Vagina (tissue), 2 donors: ENCODE measurements around the gene QSER1. TPM values are rescaled to one million over a fixed set of nuclear protein-coding genes. Genes with fewer than 3 reads are reported as not detected.

Source experiments
- DNase-seq, 2 donors: peaks; one replicate each; pipeline ENCODE4 v3.0.0-alpha.2; 2017; ENCODE audit errors: extremely low spot score in 2 of 2
- H3K27ac ChIP-seq: fragments of 200-600 bp; sonication (generic); one replicate; pipeline ENCODE4 v1.5.1; 2019
- H3K27me3 ChIP-seq: fragments of 200-600 bp; sonication (generic); one replicate; pipeline ENCODE4 v1.5.1; 2019
- H3K36me3 ChIP-seq, 2 donors: fragments of 200-600 bp; sonication (generic); one replicate each; pipeline ENCODE4 v1.5.1; 2017 to 2019
- H3K4me1 ChIP-seq: fragments of 200-600 bp; sonication (generic); one replicate; pipeline ENCODE4 v1.5.1; 2019
- H3K4me3 ChIP-seq, 2 donors: fragments of 200-600 bp; sonication (generic); 1 replicate in 1 of 2; 2 replicates in 1 of 2; pipeline ENCODE4 v1.5.1; 2016 to 2019
- H3K9me3 ChIP-seq: fragments of 200-600 bp; sonication (generic); one replicate; pipeline ENCODE4 v1.5.1; 2019
- CTCF ChIP-seq, 3 experiments: fragments of 450-650 bp in 2 of 3; fragments of 200-600 bp in 1 of 3; sonication (generic) in 1 of 3; IDR thresholded peaks; one replicate each; pipeline ENCODE4 v1.5.1; 2017 to 2019; ENCODE audit warnings: antibody characterized with exemption in 3 of 3, mild to moderate bottlenecking in 2 of 3, moderate library complexity in 2 of 3
- POLR2A ChIP-seq, 2 donors: fragments of 450-650 bp; IDR thresholded peaks; one replicate each; pipeline ENCODE4 v1.6.1; 2017; ENCODE audit warnings: antibody characterized with exemption in 2 of 2, mild to moderate bottlenecking in 2 of 2, moderate library complexity in 2 of 2
- POLR2AphosphoS5 ChIP-seq, 2 donors: sonication (generic); formaldehyde crosslinking; IDR thresholded peaks; one replicate each; pipeline ENCODE4 v1.9.0; 2017; ENCODE audit warnings: antibody characterized with exemption in 2 of 2, mild to moderate bottlenecking in 2 of 2, low read depth in 1 of 2; ENCODE audit not compliant: insufficient read depth in 1 of 2
- intact Hi-C: fragments of 100-400 bp; cut with DNase I; formaldehyde crosslinking; loops from one replicate; pipeline ENCODE4 v1.15.1; 2023
- total RNA-seq: library from RNA; depleted of rRNA; stranded (reverse); fragments of >200 nt; gene quantifications from one replicate; pipeline ENCODE4 v1.2.3, GENCODE V29; 2016

The QSER1 gene
- total RNA-seq, 1 donor from 2014 or later = 39.0 TPM

- no peak for TF ChIP-seq POLR2AphosphoS5 (IDR thresholded peaks at IDR 0.05; ENCODE audit: insufficient read depth in 1 of 2, low read depth in 1 of 2)
- no peak for TF ChIP-seq CTCF (IDR thresholded peaks at IDR 0.05)
- TF ChIP-seq POLR2A (IDR thresholded peaks at IDR 0.05) = no peak
- peaks cover 0 to 10% of the 10 kb centered on the region in 2 donors for H3K36me3 ChIP-seq
- H3K9me3 ChIP-seq = no peaks in the 10 kb centered on the region
- H3K27ac ChIP-seq = no peak overlapping the region
- no peak for DNase-seq
- no peaks in the 10 kb centered on the region for H3K27me3 ChIP-seq
- no peak overlapping the region for H3K4me3 ChIP-seq
- no peaks in the 10 kb centered on the region for H3K4me1 ChIP-seq
- intact Hi-C loops = no loop called here
Measured at GRCh38 chr11:32939866-32940265, 47.3 kb downstream of the QSER1 start.

DNA sequence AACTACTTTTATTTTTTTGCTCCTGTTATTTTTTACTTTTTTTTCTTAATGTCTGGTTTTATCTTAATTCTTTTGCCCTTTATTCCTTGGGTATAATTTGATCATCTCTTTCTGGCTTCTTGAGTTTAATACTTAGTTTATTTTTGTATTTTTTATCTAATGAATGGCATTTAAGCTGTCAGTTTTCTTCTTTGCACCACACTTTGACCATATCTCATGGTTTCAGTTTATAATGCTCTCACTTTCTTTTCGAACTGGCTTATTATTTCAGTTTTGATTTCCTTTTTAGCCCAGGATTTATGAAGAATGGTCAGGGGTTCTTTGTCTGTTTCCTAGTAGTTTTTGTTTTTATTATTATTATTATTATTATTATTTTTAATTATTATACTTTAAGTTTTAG is 48.3 kb downstream of the QSER1 start:
- TF ChIP-seq POLR2AphosphoS5 (IDR thresholded peaks at IDR 0.05; ENCODE audit: insufficient read depth in 1 of 2, low read depth in 1 of 2) = no peak
- no peak for TF ChIP-seq CTCF (IDR thresholded peaks at IDR 0.05)
- TF ChIP-seq POLR2A (IDR thresholded peaks at IDR 0.05) = no peak
- no peaks in the 10 kb centered on the region for H3K4me1 ChIP-seq
- intact Hi-C loops = no loop called here
- H3K4me3 ChIP-seq = no peak overlapping the region
- no peak for DNase-seq
- no peaks in the 10 kb centered on the region for H3K9me3 ChIP-seq
- H3K27ac ChIP-seq = no peak overlapping the region
- no peaks in the 10 kb centered on the region for H3K36me3 ChIP-seq
- no peaks in the 10 kb centered on the region for H3K27me3 ChIP-seq

- no peak overlapping the region for H3K4me3 ChIP-seq
- no peak for TF ChIP-seq POLR2A (IDR thresholded peaks at IDR 0.05)
- TF ChIP-seq CTCF (IDR thresholded peaks at IDR 0.05) = no peak
- no peak for TF ChIP-seq POLR2AphosphoS5 (IDR thresholded peaks at IDR 0.05; ENCODE audit: insufficient read depth in 1 of 2, low read depth in 1 of 2)
- H3K36me3 ChIP-seq = no peaks in the 10 kb centered on the region
- no peaks in the 10 kb centered on the region for H3K4me1 ChIP-seq
- intact Hi-C loops = no loop called here
- no peak for DNase-seq
- no peaks in the 10 kb centered on the region for H3K27me3 ChIP-seq
- H3K27ac ChIP-seq = no peak overlapping the region
- no peaks in the 10 kb centered on the region for H3K9me3 ChIP-seq
Measured at GRCh38 chr11:32947978-32948377, 55.4 kb downstream of the QSER1 start.

- intact Hi-C loops = no loop called here
- no peak for DNase-seq
- Histone ChIP-seq H3K9me3 (no peaks in the 10 kb centered on the region), H3K4me3 (no peak overlapping the region), H3K27me3 (no peaks in the 10 kb centered on the region), H3K27ac (no peak overlapping the region), H3K4me1 (no peaks in the 10 kb centered on the region), H3K36me3 (no peaks in the 10 kb centered on the region)
- TF ChIP-seq CTCF (IDR thresholded peaks at IDR 0.05) (no peak), POLR2A (IDR thresholded peaks at IDR 0.05) (no peak), POLR2AphosphoS5 (IDR thresholded peaks at IDR 0.05; ENCODE audit: insufficient read depth in 1 of 2, low read depth in 1 of 2) (no peak)
Measured at GRCh38 chr11:32949739-32950138, 57.1 kb downstream of the QSER1 start.

- DNase-seq = no peak
- Histone ChIP-seq H3K27me3 (no peaks in the 10 kb centered on the region), H3K4me3 (no peak overlapping the region), H3K36me3 (no peaks in the 10 kb centered on the region), H3K9me3 (no peaks in the 10 kb centered on the region), H3K27ac (no peak overlapping the region), H3K4me1 (no peaks in the 10 kb centered on the region)
- no peak for TF ChIP-seq POLR2A (IDR thresholded peaks at IDR 0.05)
- TF ChIP-seq POLR2AphosphoS5 (IDR thresholded peaks at IDR 0.05; ENCODE audit: insufficient read depth in 1 of 2, low read depth in 1 of 2) = no peak
- TF ChIP-seq CTCF (IDR thresholded peaks at IDR 0.05) = no peak
- intact Hi-C loops = no loop called here
Measured at GRCh38 chr11:32952421-32952820, 59.8 kb downstream of the QSER1 start.
